PFSK-1 (cell line): ENCODE measurements around the gene IDI2.

Experiments
- POLR2AphosphoS5 ChIP-seq: IDR thresholded peaks from 2 replicates; pipeline ENCODE4 v1.6.1; 2012; ENCODE audit warnings: low read depth, mild to moderate bottlenecking, control low read depth, low read length, moderate library complexity
- REST ChIP-seq, 2 experiments: IDR thresholded peaks; 2 replicates each; pipeline versions ENCODE4 v1.6.1 to v1.8.0; 2011 to 2012; ENCODE audit warnings: low read depth in 2 of 2, low read length in 2 of 2, control low read depth in 1 of 2, inconsistent platforms in 1 of 2, mild to moderate bottlenecking in 1 of 2, moderate library complexity in 1 of 2; ENCODE audit not compliant: insufficient read depth in 1 of 2
- TAF1 ChIP-seq: IDR thresholded peaks from 2 replicates; pipeline ENCODE4 v1.6.1; 2012; ENCODE audit warnings: low read length, control low read depth, borderline replicate concordance; ENCODE audit not compliant: insufficient read depth

GRCh38 chr10:1009071-1009494, 16.6 kb downstream of the IDI2 start:
- TF ChIP-seq TAF1 = no peak
- no peak for TF ChIP-seq POLR2AphosphoS5
- no peak for TF ChIP-seq REST (IDR thresholded peaks at IDR 0.05; ENCODE audit: insufficient read depth in 1 of 2, low read depth in 2 of 2, low read length in 2 of 2)
